HCT116 (cell line): ENCODE results near the gene ERBB2. TPM values are rescaled to one million over a fixed set of nuclear protein-coding genes. Genes with fewer than 3 reads are reported as not detected.

Experiments
- ATAC-seq: fragments of 200-7000 bp; cut with Tn5 transposase; 2 replicates; pipeline ENCODE4 v1.9.1; 2020; ENCODE audit warnings: mild to moderate bottlenecking, moderate library complexity
- BruUV-seq: library from RNA; stranded (reverse); fragments of 400-500 nt; replicated peaks from 2 replicates; lab custom pipeline; 2021; lab: Mats Ljungman, UMichigan
- CTCF ChIA-PET: fragments of 300-600 bp; sonication (Branson Sonifier 250); formaldehyde crosslinking; loops from one replicate; lab custom pipeline; 2021; ENCODE audit warnings: antibody characterized with exemption; lab: Charles Lee
- POLR2A ChIA-PET: fragments of 300-600, 350-600 bp; sonication (Branson Sonifier 250); formaldehyde crosslinking; loops from one replicate; lab custom pipeline; 2021; ENCODE audit warnings: antibody characterized with exemption; lab: Charles Lee
- RAD21 ChIA-PET, 2 experiments: fragments of 300-600 bp; sonication (Branson Sonifier 250); formaldehyde crosslinking; loops; one replicate each; lab custom pipeline; 2023; ENCODE audit warnings: low total read pairs in 2 of 2; ENCODE audit not compliant: uncharacterized antibody in 2 of 2, unreplicated experiment in 2 of 2, low non-redundant PET in 1 of 2; lab: Charles Lee
- DNase-seq: peaks from one replicate; pipeline ENCODE4 v3.0.0-alpha.2; 2010; ENCODE audit warnings: low read depth, low spot score
- H2AFZ ChIP-seq: fragments of 200-600 bp; shearing (Covaris generic), sonication (generic); 2 replicates; pipeline ENCODE4 v1.6.1; 2017; ENCODE audit warnings: low read depth, mixed run types, mixed read lengths, antibody characterized with exemption, low read length; ENCODE audit not compliant: poor library complexity, severe bottlenecking
- H3K27ac ChIP-seq: 2 replicates; pipeline ENCODE4 v1.5.1; 2012; ENCODE audit warnings: low read depth, low read length
- H3K27me3 ChIP-seq: fragments of 200-600 bp; sonication (generic); 2 replicates; pipeline ENCODE4 v1.6.1; 2016; ENCODE audit warnings: mixed run types, low read length, mixed read lengths; ENCODE audit not compliant: insufficient read depth
- H3K36me3 ChIP-seq, 2 experiments: fragments of 200-500 bp in 1 of 2; fragments of 200-600 bp in 1 of 2; sonication (Bioruptor generic) in 1 of 2; sonication (generic) in 1 of 2; 2 replicates each; pipeline versions ENCODE4 v1.5.1 to v1.6.1; 2014 to 2016; ENCODE audit warnings: low read length in 2 of 2, inconsistent platforms in 1 of 2, mixed read lengths in 1 of 2, mixed run types in 1 of 2; ENCODE audit not compliant: insufficient read depth in 2 of 2, control insufficient read depth in 1 of 2
- H3K4me1 ChIP-seq, 2 experiments: fragments of 200-600 bp in 1 of 2; sonication (generic) in 1 of 2; 2 replicates each; pipeline versions ENCODE4 v1.5.1 to v1.6.1; 2012 to 2017; ENCODE audit warnings: low read length in 2 of 2, inconsistent platforms in 1 of 2, mild to moderate bottlenecking in 1 of 2, mixed read lengths in 1 of 2, mixed run types in 1 of 2, moderate library complexity in 1 of 2; ENCODE audit not compliant: insufficient read depth in 2 of 2, control insufficient read depth in 1 of 2
- H3K4me2 ChIP-seq: fragments of 200-600 bp; sonication (generic); 2 replicates; pipeline ENCODE4 v1.6.1; 2017; ENCODE audit warnings: mixed run types, low read length, mixed read lengths
- H3K4me3 ChIP-seq, 2 experiments: fragments of 200-600 bp in 1 of 2; sonication (generic) in 1 of 2; replicated peaks in 1 of 2; 2 replicates each; pipeline ENCODE4 v1.5.1; 2011 to 2016; ENCODE audit warnings: low read length in 2 of 2, control low read depth in 1 of 2, low read depth in 1 of 2, mild to moderate bottlenecking in 1 of 2, mixed read lengths in 1 of 2, mixed run types in 1 of 2
- H3K79me2 ChIP-seq: fragments of 200-600 bp; sonication (generic); 2 replicates; pipeline ENCODE4 v1.6.1; 2017; ENCODE audit warnings: mild to moderate bottlenecking, mixed run types, low read length, moderate library complexity, mixed read lengths; ENCODE audit not compliant: insufficient read depth
- H3K9ac ChIP-seq: fragments of 200-600 bp; sonication (generic); 2 replicates; pipeline ENCODE4 v1.6.1; 2016; ENCODE audit warnings: low read length, mixed read lengths
- H3K9me2 ChIP-seq: fragments of 200-600 bp; sonication (generic), shearing (Covaris generic); 2 replicates; pipeline ENCODE4 v1.6.1; 2017; ENCODE audit warnings: mixed run types, mild to moderate bottlenecking, moderate library complexity; ENCODE audit not compliant: insufficient read depth
- H3K9me3 ChIP-seq, 2 experiments: fragments of 200-500 bp in 1 of 2; fragments of 200-600 bp in 1 of 2; sonication (Bioruptor generic) in 1 of 2; sonication (generic) in 1 of 2; 2 replicates each; pipeline ENCODE4 v1.6.1; 2014 to 2017; ENCODE audit warnings: low read length in 2 of 2, mixed read lengths in 2 of 2, inconsistent platforms in 1 of 2, low read depth in 1 of 2, mild to moderate bottlenecking in 1 of 2, mixed run types in 1 of 2, moderate library complexity in 1 of 2; ENCODE audit not compliant: control insufficient read depth in 1 of 2, insufficient read depth in 1 of 2
- H4K20me1 ChIP-seq: fragments of 200-600 bp; sonication (generic), shearing (Covaris generic); 2 replicates; pipeline ENCODE4 v1.6.1; 2017; ENCODE audit warnings: mixed run types, mild to moderate bottlenecking, moderate library complexity; ENCODE audit not compliant: insufficient read depth
- CBX3 ChIP-seq: IDR thresholded peaks from 2 replicates; pipeline ENCODE4 v1.6.1; 2012; ENCODE audit warnings: low read depth
- CEBPB ChIP-seq: IDR thresholded peaks from 2 replicates; pipeline ENCODE4 v1.6.1; 2012; ENCODE audit warnings: low read depth
- CTCF ChIP-seq, 3 experiments: fragments of 200-600 bp in 1 of 3; sonication (generic) in 1 of 3; IDR thresholded peaks in 2 of 3; conservative IDR thresholded peaks in 1 of 3; 2 replicates each; pipeline ENCODE4 v1.5.1; 2012 to 2017; ENCODE audit warnings: low read depth in 2 of 3, low read length in 2 of 3, antibody characterized with exemption in 1 of 3, borderline replicate concordance in 1 of 3, control low read depth in 1 of 3, mild to moderate bottlenecking in 1 of 3, mixed read lengths in 1 of 3, mixed run types in 1 of 3, moderate library complexity in 1 of 3; ENCODE audit not compliant: insufficient read depth in 1 of 3
- EGR1 ChIP-seq: IDR thresholded peaks from 2 replicates; pipeline ENCODE4 v1.6.1; 2012; ENCODE audit warnings: low read depth
- ELF1 ChIP-seq: IDR thresholded peaks from 2 replicates; pipeline ENCODE4 v1.6.1; 2012; ENCODE audit warnings: low read depth, borderline replicate concordance
- EZH2 ChIP-seq: fragments of 200-600 bp; sonication (generic); IDR thresholded peaks from 2 replicates; pipeline ENCODE4 v1.6.1; 2017; ENCODE audit warnings: antibody characterized with exemption, mixed run types
- EZH2phosphoT487 ChIP-seq: fragments of 200-600 bp; IDR thresholded peaks from 2 replicates; pipeline ENCODE4 v1.6.1; 2018; ENCODE audit warnings: antibody characterized with exemption, borderline replicate concordance
- FOSL1 ChIP-seq: IDR thresholded peaks from 2 replicates; pipeline ENCODE4 v1.6.1; 2012; ENCODE audit warnings: low read depth
- JUND ChIP-seq: IDR thresholded peaks from 2 replicates; pipeline ENCODE4 v1.6.1; 2012
- MAX ChIP-seq: IDR thresholded peaks from 2 replicates; pipeline ENCODE4 v1.6.1; 2012
- POLR2AphosphoS5 ChIP-seq: IDR thresholded peaks from 2 replicates; pipeline ENCODE4 v1.6.1; 2011; ENCODE audit warnings: mild to moderate bottlenecking, low read depth, low read length, moderate library complexity
- RAD21 ChIP-seq: IDR thresholded peaks from 2 replicates; pipeline ENCODE4 v1.6.1; 2012; ENCODE audit warnings: low read depth, mild to moderate bottlenecking
- REST ChIP-seq: IDR thresholded peaks from 2 replicates; pipeline ENCODE4 v1.6.1; 2012; ENCODE audit warnings: low read depth
- SIN3A ChIP-seq: IDR thresholded peaks from 2 replicates; pipeline ENCODE4 v1.6.1; 2012; ENCODE audit warnings: low read depth
- SP1 ChIP-seq: IDR thresholded peaks from 2 replicates; pipeline ENCODE4 v1.6.1; 2012; ENCODE audit warnings: low read depth
- YY1 ChIP-seq: IDR thresholded peaks from 2 replicates; pipeline ENCODE4 v1.6.1; 2011; ENCODE audit warnings: low read length, low read depth, moderate library complexity, mild to moderate bottlenecking; ENCODE audit not compliant: insufficient replicate concordance; ENCODE audit errors: extremely low read depth
- ZBTB33 ChIP-seq: IDR thresholded peaks from 2 replicates; pipeline ENCODE4 v1.6.1; 2011; ENCODE audit warnings: mild to moderate bottlenecking, low read length, moderate library complexity; ENCODE audit not compliant: insufficient replicate concordance; ENCODE audit errors: extremely low read depth
- ZFX ChIP-seq: fragments of 450-650 bp; IDR thresholded peaks from 2 replicates; pipeline ENCODE4 v1.6.1; 2017
- ZNF274 ChIP-seq: fragments of 200-500 bp; sonication (Bioruptor generic); IDR thresholded peaks from 2 replicates; pipeline ENCODE4 v1.6.1; 2014; ENCODE audit warnings: mild to moderate bottlenecking, low read depth, low read length, inconsistent platforms
- intact Hi-C: fragments of 100-400 bp; cut with micrococcal nuclease; formaldehyde crosslinking; loops from 2 replicates; pipeline ENCODE4 v1.10.0; 2022
- total RNA-seq: library from RNA; stranded (reverse); gene quantifications from one replicate; pipeline ENCODE4 v1.2.1, GENCODE V29; 2021; ENCODE audit not compliant: unreplicated experiment

ERBB2 gene
- total RNA-seq, 1 experiment from 2014 or later = 75.8 TPM

- BruUV-seq = no TSS peak
- H3K9me3 ChIP-seq = no peaks in the 10 kb centered on the region
Measured at GRCh38 chr17:39744836-39745215, 45.0 kb downstream of the ERBB2 start.

More at GRCh38 chr17:39744836-39745215, 45.0 kb downstream of the ERBB2 start:
- TF ChIP-seq POLR2AphosphoS5 = no peak
- TF ChIP-seq EZH2 = no peak
- TF ChIP-seq CTCF (IDR thresholded peaks at IDR 0.05 in 2 of 3, conservative IDR thresholded peaks at IDR 0.05 in 1 of 3; ENCODE audit: borderline replicate concordance in 1 of 3, insufficient read depth in 1 of 3, low read depth in 2 of 3, low read length in 2 of 3) = no peak
- TF ChIP-seq SIN3A = no peak
- TF ChIP-seq JUND = no peak
- no peak for TF ChIP-seq SP1
- TF ChIP-seq ZFX = no peak
- no peak for TF ChIP-seq RAD21
- TF ChIP-seq ZNF274 = no peak
- no peak for TF ChIP-seq MAX
- no peak for TF ChIP-seq YY1
- TF ChIP-seq ELF1 = no peak
- no peak for TF ChIP-seq FOSL1
- no peak for TF ChIP-seq EGR1
- TF ChIP-seq REST = no peak
- TF ChIP-seq CEBPB = no peak
- TF ChIP-seq CBX3 = no peak
- no peak for TF ChIP-seq ZBTB33
- no peak for TF ChIP-seq EZH2phosphoT487
- ChIA-PET CTCF (no interaction called here), POLR2A (interaction anchor here (1.3 kb wide), 1 partner anchor 8 kb away, joined by 3 read pairs; no protein-coding TSS in a partner anchor), RAD21 (no interaction called here)
- Histone ChIP-seq H3K4me3 (no peak overlapping the region), H3K4me1 (peaks cover 20 to 22% of the 10 kb centered on the region in 2 experiments), H3K27ac (no peak overlapping the region), H3K4me2 (no peak overlapping the region), H3K79me2 (peaks cover 12% of the 10 kb centered on the region; the same call in 1 of the 2 replicates), H3K9ac (no peak overlapping the region), H3K9me2 (no peaks in the 10 kb centered on the region), H3K27me3 (no peaks in the 10 kb centered on the region), H2AFZ (no peak overlapping the region), H3K36me3 (peaks cover 11 to 13% of the 10 kb centered on the region in 2 experiments; a peak in 2 of 4 replicates), H4K20me1 (no peaks in the 10 kb centered on the region)
- DNase-seq = no peak
- intact Hi-C loops = no loop called here
- ATAC-seq = no peak
